ENCODE measurements around the gene METTL16. TPM values are rescaled to one million over a fixed set of nuclear protein-coding genes. Genes with fewer than 3 reads are reported as not detected.

Gene METTL16
- total and polyA plus RNA-seq, 2 of the 8 experiments (the other 6 are each of a cell fraction or from before 2014, with no cell fraction given), result 22.8 to 59.4 TPM

DNA sequence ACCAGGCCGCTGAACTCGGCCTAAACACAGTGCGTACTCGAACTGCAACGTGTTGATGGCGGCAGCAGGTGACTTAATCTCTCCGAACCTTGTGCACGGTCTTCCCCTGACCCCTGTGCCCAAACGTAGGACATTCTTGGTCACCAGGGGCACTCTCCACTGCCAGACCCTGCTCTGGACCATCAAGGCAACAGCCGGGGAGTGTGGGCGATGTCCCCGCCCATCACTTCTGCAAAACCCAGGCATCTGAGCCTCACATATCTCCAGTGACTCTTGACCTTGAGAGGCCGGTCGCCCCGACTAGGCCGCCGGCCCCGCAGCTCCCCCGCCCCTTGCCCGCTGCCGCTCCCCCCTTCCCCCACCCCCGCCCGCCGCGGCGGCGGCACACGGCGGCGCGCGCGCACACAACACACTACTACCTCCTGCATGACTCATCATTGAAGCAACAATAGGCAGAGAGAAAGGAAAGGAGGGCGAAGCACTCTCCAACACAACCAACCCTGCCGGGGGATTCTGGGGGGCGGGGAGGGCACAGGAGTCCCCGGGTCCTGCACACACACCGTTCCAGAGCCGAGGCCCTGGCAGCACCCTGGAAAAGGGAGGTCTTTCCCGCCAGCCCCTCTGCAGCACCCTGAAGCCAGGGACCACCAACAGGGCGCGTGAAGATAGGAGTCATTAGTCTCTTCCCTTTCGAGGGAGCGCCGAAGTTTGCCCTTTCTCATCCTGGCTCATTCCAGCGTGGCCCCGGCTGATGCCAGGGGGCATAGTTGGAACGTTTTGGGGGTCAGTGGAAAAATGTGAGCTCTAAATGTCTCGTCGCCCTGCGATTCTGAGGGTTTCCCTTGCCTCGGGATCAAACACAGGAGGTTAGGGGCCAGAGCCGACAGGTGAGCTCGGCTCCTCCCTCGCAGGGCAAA, 112.8 kb downstream of the METTL16 start (continued):
- TF ChIP-seq CHD7 (IDR thresholded peaks at IDR 0.05; ENCODE audit: insufficient replicate concordance, low read length) (no peak), SP1 (IDR thresholded peaks at IDR 0.05; ENCODE audit: low read depth, low read length) (no peak), TAF7 (optimal IDR thresholded peaks at IDR 0.05; ENCODE audit: borderline replicate concordance, low read depth, low read length) (no peak), CBX8 (IDR thresholded peaks at IDR 0.05; ENCODE audit: borderline replicate concordance, low read depth, low read length) (no peak), RXRA (IDR thresholded peaks at IDR 0.05; ENCODE audit: insufficient read depth, low read depth, low read length) (no peak), ATF2 (IDR thresholded peaks at IDR 0.05; ENCODE audit: low read length) (no peak)
- TF ChIP-seq, protein P1, sequence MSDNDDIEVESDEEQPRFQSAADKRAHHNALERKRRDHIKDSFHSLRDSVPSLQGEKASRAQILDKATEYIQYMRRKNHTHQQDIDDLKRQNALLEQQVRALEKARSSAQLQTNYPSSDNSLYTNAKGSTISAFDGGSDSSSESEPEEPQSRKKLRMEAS (IDR thresholded peaks at IDR 0.05), result no peak
